SK-MEL-5 (cell line): ENCODE data around the gene HOXB5. TPM values are rescaled to one million over a fixed set of nuclear protein-coding genes. Genes with fewer than 3 reads are reported as not detected.

ENCODE experiments used
- DNase-seq: peaks from one replicate; pipeline ENCODE4 v3.0.0-alpha.2; 2016; ENCODE audit warnings: low read depth, low spot score
- in situ Hi-C: cut with HindIII; loops from 2 replicates; pipeline ENCODE4 v1.10.0; 2016; ENCODE audit warnings: low sequenced_read_pairs, high pct_unique_total_duplicates, low pct_unique_long_range_greater_than_20kb
- total RNA-seq: library from RNA; depleted of rRNA; stranded (reverse); fragments of >200 nt; shearing (Covaris generic); gene quantifications from 2 replicates; pipeline ENCODE4 v1.2.3, GENCODE V29; 2014

Gene HOXB5
- total RNA-seq, 1 experiment from 2014 or later, result not detected

- DNase-seq, result no peak
- in situ Hi-C loops, result no loop called here
Measured at GRCh38 chr17:48620461-48621139, 27.0 kb upstream of the HOXB5 start.

DNA sequence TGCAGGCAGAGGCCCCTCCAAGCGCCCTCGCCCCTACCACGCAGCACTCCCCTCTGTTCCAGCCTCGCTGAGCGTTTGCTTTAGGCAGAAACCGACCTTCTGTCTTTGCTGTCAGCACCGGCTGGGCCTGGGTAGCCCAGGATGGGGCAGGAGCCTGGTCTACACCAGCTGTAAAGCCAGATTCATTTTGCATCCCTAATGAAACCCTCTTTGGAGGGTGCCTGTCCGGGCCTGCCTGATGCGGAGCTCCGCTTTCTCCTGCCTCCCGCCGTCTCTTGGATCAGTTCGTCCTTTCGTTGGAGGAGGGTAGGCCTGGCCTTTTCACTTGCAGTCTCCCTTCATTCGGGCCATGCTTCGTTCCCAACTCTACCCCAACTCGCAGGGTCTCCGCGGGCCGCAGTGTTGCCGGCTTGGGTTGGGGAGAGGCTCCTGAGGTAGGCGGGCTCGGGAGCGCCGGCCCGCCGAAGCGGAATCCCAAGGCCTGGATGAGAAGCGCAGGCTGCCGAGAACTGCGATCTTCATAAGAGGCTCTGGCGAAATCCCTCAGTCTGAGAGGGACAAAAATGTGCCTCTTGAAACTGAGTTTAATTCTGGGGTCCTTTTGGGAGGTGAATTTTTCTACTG, 26.4 kb upstream of the HOXB5 start:
- DNase-seq, result no peak
- in situ Hi-C loops, result no loop called here

GRCh38 chr17:48618256-48618896, 24.8 kb upstream of the HOXB5 start:
- in situ Hi-C loops, result no loop called here

DNA sequence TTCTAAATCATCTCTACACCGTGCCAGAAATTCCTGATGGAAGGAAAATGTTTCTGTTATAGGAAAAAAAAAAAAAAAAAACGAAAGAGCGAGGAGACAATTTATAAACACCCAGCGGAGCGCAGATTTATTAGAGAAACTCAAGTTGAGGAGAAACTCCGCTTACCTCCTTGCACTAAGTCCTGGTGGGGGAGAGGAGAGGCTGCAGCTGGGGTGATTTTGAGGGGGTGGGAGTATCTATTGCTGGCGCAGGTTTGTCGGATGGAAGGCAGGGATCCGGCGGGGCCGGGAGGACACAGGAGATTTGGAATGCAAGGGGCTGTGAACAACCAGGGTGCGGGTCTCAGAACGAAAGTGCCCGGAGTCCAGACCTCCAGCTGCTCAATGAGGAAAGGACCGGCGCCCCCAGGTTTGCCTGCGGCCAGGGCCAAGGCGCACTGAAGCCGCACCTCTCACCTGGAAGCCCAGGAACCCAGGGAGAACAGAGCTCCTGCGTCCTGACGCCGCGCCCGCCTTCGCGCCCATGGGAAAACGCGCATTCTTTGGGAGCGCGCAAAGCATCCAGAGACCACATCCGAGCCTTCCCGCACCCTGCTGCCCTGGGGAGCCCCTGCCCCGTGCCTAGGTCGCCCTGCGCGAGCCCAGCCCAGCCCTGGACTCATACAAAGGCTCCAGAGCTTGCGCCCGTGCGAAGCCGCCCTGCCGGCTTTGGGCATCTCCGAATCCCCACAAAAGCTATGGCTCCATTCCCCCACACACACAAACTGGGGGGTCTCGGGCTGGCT, 24.1 kb upstream of the HOXB5 start:
- in situ Hi-C loops, result no loop called here
- DNase-seq, result no peak

More at GRCh38 chr17:48618256-48618896, 24.8 kb upstream of the HOXB5 start:
- DNase-seq, result peak; percentile 85

GRCh38 chr17:48616717-48617470, 23.3 kb upstream of the HOXB5 start:
- in situ Hi-C loops, result no loop called here
- DNase-seq, result no peak

DNA sequence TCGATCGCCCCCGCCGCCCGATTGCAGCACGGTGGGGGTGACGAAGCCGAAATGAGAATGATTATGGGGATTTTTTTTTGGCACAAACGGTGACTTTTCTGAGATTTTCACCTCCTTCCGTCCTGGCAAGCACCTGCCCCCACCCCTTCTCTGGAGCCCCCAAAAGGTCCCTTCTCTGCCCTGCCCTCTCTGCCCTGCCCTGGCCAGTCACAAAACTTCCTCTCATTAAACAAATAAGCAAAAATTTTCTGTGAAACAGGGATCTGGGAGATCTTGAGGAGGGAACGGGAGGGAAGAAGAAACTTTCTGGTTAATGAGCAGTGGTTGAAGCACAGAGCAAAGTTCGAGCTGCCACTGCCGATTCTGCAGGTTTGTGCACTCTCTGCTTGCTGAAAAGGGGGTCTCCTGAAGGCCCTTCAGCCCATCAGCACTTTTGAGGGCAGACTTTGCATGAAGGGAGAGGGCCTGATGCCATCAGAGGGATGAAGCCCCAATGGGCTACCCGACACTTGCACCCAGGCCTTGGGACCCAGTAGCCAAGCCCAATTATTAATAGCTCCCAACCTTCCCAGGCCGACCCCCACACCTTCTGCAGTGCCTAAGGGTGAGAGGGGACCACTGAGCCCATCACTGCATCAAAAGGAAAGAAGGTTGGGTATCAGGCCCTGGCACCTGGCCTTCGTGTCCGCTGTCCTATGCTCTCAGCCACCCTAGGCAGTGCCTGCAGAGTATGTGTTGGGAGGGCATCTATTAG, 22.6 kb upstream of the HOXB5 start:
- in situ Hi-C loops, result no loop called here
- no peak for DNase-seq

GRCh38 chr17:48615047-48615962, 21.7 kb upstream of the HOXB5 start, which contains the start of gene HOXB8:
Gene HOXB8 (minus strand): TSS chr17:48615292. CDS start chr17:48614704, 588 bp downstream.
- in situ Hi-C loops, result no loop called here
- DNase-seq, result no peak

- no peak for DNase-seq
- in situ Hi-C loops, result no loop called here
Measured at GRCh38 chr17:48613862-48614694, 20.5 kb upstream of the HOXB5 start.

GRCh38 chr17:48612854-48613691, 19.5 kb upstream of the HOXB5 start:
- in situ Hi-C loops, result no loop called here

GRCh38 chr17:48612456-48612853, 18.9 kb upstream of the HOXB5 start:
- in situ Hi-C loops, result no loop called here
- peak; percentile 17 for DNase-seq

More at GRCh38 chr17:48612854-48613691, 19.5 kb upstream of the HOXB5 start:
- DNase-seq, result peak; percentile 66

GRCh38 chr17:48611681-48612455, 18.3 kb upstream of the HOXB5 start:
- DNase-seq, result peak; percentile 43
- in situ Hi-C loops, result no loop called here

DNA sequence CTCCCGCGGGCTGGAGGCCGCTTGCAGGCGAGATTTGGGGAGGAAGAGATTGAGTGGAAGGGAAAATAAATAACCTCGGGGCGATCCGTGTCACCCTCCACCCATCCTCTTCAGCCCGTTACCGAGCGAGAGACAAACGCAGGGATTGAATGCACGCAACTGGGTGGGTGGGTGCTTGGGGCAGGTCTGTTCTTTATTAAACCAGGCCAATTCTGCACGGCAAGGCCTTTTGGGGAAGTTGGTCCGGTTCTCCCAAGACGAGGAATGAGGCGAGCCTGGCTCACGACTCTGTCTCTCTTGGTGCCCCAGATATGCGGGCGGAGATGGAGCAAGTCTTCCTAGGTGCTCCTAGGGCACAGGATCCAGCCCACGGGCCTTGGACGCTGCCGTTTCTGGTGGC, 17.6 kb upstream of the HOXB5 start:
- in situ Hi-C loops, result no loop called here
- peak; percentile 40 for DNase-seq

DNA sequence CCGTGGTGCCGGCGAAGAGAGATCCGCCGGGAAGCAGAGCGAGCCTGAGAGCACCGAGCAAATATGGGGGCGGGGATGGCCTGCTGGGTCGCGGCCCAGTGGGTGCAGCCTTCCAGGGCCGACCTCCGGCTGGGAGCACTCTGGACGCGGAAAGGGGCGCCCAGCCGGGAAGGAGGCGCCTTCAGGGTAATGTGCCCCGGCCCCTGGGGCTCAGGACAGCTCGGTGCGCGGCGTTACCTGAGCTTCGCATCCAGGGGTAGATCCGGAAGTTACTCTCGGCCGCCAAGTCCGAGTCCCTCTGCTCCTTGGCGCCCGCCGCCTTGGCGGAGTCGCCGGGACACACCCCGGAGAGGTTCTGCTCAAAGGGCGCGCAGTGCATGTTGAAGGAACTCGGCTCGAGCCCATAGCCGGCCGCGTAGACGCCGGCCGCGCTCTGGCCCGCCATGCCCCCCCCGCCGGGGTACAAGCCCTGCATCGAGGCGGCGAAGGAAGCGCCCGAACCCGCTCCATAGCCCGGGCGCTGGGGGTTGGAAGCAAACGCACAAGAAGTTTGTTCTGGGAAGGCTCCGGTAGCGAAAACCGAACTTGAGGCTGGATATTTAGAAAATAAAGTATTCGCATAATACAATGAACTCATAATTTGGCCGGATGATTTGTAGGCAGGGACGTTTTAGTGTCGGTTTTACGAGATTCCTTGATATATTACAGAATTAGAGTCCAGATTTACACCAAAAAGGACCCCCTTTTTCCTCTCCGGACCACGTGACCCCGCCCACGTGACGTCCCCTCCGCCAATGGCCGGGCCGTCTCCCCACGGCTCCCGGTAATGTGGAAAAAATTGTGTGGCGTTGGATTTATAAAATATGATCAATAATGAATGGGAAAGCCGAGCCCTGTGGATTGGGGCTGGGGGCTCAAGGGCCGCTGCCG, 17.0 kb upstream of the HOXB5 start, which contains the start of gene HOXB7:
TSS of gene HOXB7 (minus strand) at position 736 of the 930 bp plus-strand sequence. CDS start at position 637, 99 bp downstream.
- in situ Hi-C loops, result no loop called here
- peak; percentile 70 for DNase-seq
